Activated T-cell treated with anti-CD3 and anti-CD28 coated beads, Interleukin-2, amount 50 U/mL, for 72 hours (primary cell): ENCODE data around the gene ANKS1A. TPM values are rescaled to one million over a fixed set of nuclear protein-coding genes. Genes with fewer than 3 reads are reported as not detected.

Experiments
- ATAC-seq, 2 donors: fragments of 150-1000 bp; cut with Tn5 transposase; replicated peaks in 1 of 2; 2 replicates each; pipeline ENCODE4 v1.10.0; 2021; ENCODE audit warnings: moderate library complexity in 2 of 2, mild to moderate bottlenecking in 1 of 2
- DNase-seq, 2 donors: peaks; one replicate each; pipeline ENCODE4 v3.0.0; 2021 to 2022; ENCODE audit warnings: mixed read lengths in 1 of 2
- H3K27ac Mint-ChIP-seq: one replicate; pipeline ENCODE4 v1.8.0; 2022; ENCODE audit warnings: mild to moderate bottlenecking, moderate library complexity, mixed read lengths
- H3K27me3 Mint-ChIP-seq: one replicate; pipeline ENCODE4 v1.8.0; 2022; ENCODE audit warnings: low read depth, mixed read lengths
- H3K36me3 Mint-ChIP-seq, 2 donors: one replicate each; pipeline ENCODE4 v1.8.0; 2022; ENCODE audit warnings: mixed read lengths in 2 of 2, mild to moderate bottlenecking in 1 of 2; ENCODE audit not compliant: insufficient read depth in 2 of 2
- H3K4me1 Mint-ChIP-seq: one replicate; pipeline ENCODE4 v1.8.0; 2022; ENCODE audit warnings: low read depth, mixed read lengths
- H3K4me3 Mint-ChIP-seq, 2 donors: one replicate each; pipeline ENCODE4 v1.8.0; 2022; ENCODE audit warnings: mild to moderate bottlenecking in 2 of 2, mixed read lengths in 2 of 2, moderate library complexity in 2 of 2
- H3K9me3 Mint-ChIP-seq, 2 donors: one replicate each; pipeline ENCODE4 v1.8.0; 2022; ENCODE audit warnings: mixed read lengths in 2 of 2
- total RNA-seq, 2 donors: library from RNA; stranded (reverse); gene quantifications; one replicate each; pipeline ENCODE4 v1.2.3, GENCODE V29; 2022

Gene ANKS1A
- total RNA-seq, 2 donors from 2014 or later, result 9.2 to 9.6 TPM

GRCh38 chr6:35061102-35061615 is 172.1 kb downstream of the ANKS1A start:
- Mint-ChIP-seq H3K4me3 (no peak overlapping the region), H3K9me3 (no peaks in the 10 kb centered on the region), H3K4me1 (peaks cover 13% of the 10 kb centered on the region), H3K27ac (no peak overlapping the region), H3K36me3 (no peaks in the 10 kb centered on the region), H3K27me3 (no peaks in the 10 kb centered on the region)
- DNase-seq, result no peak
- ATAC-seq, result no peak

- H3K9me3 Mint-ChIP-seq, result no peaks in the 10 kb centered on the region
- no peak overlapping the region for H3K4me3 Mint-ChIP-seq
- no peak for ATAC-seq
- H3K27ac Mint-ChIP-seq, result no peak overlapping the region
- DNase-seq, result no peak
- no peaks in the 10 kb centered on the region for H3K36me3 Mint-ChIP-seq
- peaks cover 13% of the 10 kb centered on the region for H3K4me1 Mint-ChIP-seq
- no peaks in the 10 kb centered on the region for H3K27me3 Mint-ChIP-seq
Measured at GRCh38 chr6:35061651-35062410, 172.8 kb downstream of the ANKS1A start.

- Mint-ChIP-seq H3K27ac (no peak overlapping the region), H3K4me3 (no peak overlapping the region), H3K27me3 (no peaks in the 10 kb centered on the region), H3K9me3 (no peaks in the 10 kb centered on the region), H3K36me3 (no peaks in the 10 kb centered on the region), H3K4me1 (peaks cover 11% of the 10 kb centered on the region)
- DNase-seq (no peak), ATAC-seq (peak in 1 of 2 donors; percentile 42)
Measured at GRCh38 chr6:35062676-35063574, 173.9 kb downstream of the ANKS1A start.

GRCh38 chr6:35063701-35064280 is 174.7 kb downstream of the ANKS1A start:
- Mint-ChIP-seq H3K27ac (no peak overlapping the region), H3K4me3 (no peak overlapping the region), H3K27me3 (no peaks in the 10 kb centered on the region), H3K36me3 (no peaks in the 10 kb centered on the region), H3K9me3 (no peaks in the 10 kb centered on the region), H3K4me1 (peaks cover 2% of the 10 kb centered on the region)
- DNase-seq (no peak), ATAC-seq (no peak)

- H3K27me3 Mint-ChIP-seq, result no peaks in the 10 kb centered on the region
- no peak overlapping the region for H3K27ac Mint-ChIP-seq
- no peak for ATAC-seq
Measured at GRCh38 chr6:35064290-35064689, 175.2 kb downstream of the ANKS1A start.

GRCh38 chr6:35064757-35065440 is 175.8 kb downstream of the ANKS1A start:
- Mint-ChIP-seq H3K27me3 (no peaks in the 10 kb centered on the region), H3K4me1 (no peaks in the 10 kb centered on the region), H3K9me3 (no peaks in the 10 kb centered on the region), H3K27ac (no peak overlapping the region), H3K36me3 (no peaks in the 10 kb centered on the region), H3K4me3 (no peak overlapping the region)
- ATAC-seq, result no peak
- no peak for DNase-seq

More at GRCh38 chr6:35064290-35064689, 175.2 kb downstream of the ANKS1A start:
- DNase-seq, result no peak
- Mint-ChIP-seq H3K4me1 (no peaks in the 10 kb centered on the region), H3K4me3 (no peak overlapping the region), H3K36me3 (no peaks in the 10 kb centered on the region), H3K9me3 (no peaks in the 10 kb centered on the region)

GRCh38 chr6:35065441-35065800 is 176.4 kb downstream of the ANKS1A start:
- no peaks in the 10 kb centered on the region for H3K4me1 Mint-ChIP-seq
- ATAC-seq (no peak), DNase-seq (no peak)
- H3K36me3 Mint-ChIP-seq, result no peaks in the 10 kb centered on the region
- no peaks in the 10 kb centered on the region for H3K9me3 Mint-ChIP-seq
- no peak overlapping the region for H3K27ac Mint-ChIP-seq
- no peaks in the 10 kb centered on the region for H3K27me3 Mint-ChIP-seq
- H3K4me3 Mint-ChIP-seq, result no peak overlapping the region

GRCh38 chr6:35065870-35066269 is 176.8 kb downstream of the ANKS1A start:
- Mint-ChIP-seq H3K4me3 (no peak overlapping the region), H3K27ac (no peak overlapping the region), H3K4me1 (no peaks in the 10 kb centered on the region), H3K36me3 (no peaks in the 10 kb centered on the region), H3K9me3 (no peaks in the 10 kb centered on the region), H3K27me3 (no peaks in the 10 kb centered on the region)
- no peak for DNase-seq
- ATAC-seq, result no peak

GRCh38 chr6:35067234-35067633 is 178.2 kb downstream of the ANKS1A start:
- Mint-ChIP-seq H3K27ac (no peak overlapping the region), H3K4me1 (no peaks in the 10 kb centered on the region), H3K36me3 (no peaks in the 10 kb centered on the region), H3K27me3 (no peaks in the 10 kb centered on the region), H3K4me3 (no peak overlapping the region), H3K9me3 (no peaks in the 10 kb centered on the region)
- DNase-seq, result no peak
- no peak for ATAC-seq

GRCh38 chr6:35068206-35068605 is 179.2 kb downstream of the ANKS1A start:
- H3K4me3 Mint-ChIP-seq, result no peak overlapping the region
- H3K9me3 Mint-ChIP-seq, result no peaks in the 10 kb centered on the region
- no peaks in the 10 kb centered on the region for H3K4me1 Mint-ChIP-seq
- DNase-seq, result no peak
- no peak overlapping the region for H3K27ac Mint-ChIP-seq
- H3K36me3 Mint-ChIP-seq, result no peaks in the 10 kb centered on the region
- H3K27me3 Mint-ChIP-seq, result no peaks in the 10 kb centered on the region
- no peak for ATAC-seq

- ATAC-seq, result no peak
- no peak for DNase-seq
- H3K27ac Mint-ChIP-seq, result no peak overlapping the region
- no peaks in the 10 kb centered on the region for H3K9me3 Mint-ChIP-seq
- H3K27me3 Mint-ChIP-seq, result no peaks in the 10 kb centered on the region
- no peak overlapping the region for H3K4me3 Mint-ChIP-seq
- no peaks in the 10 kb centered on the region for H3K4me1 Mint-ChIP-seq
- H3K36me3 Mint-ChIP-seq, result no peaks in the 10 kb centered on the region
Measured at GRCh38 chr6:35068644-35069043, 179.6 kb downstream of the ANKS1A start.

GRCh38 chr6:35069262-35069661 is 180.2 kb downstream of the ANKS1A start:
- no peak overlapping the region for H3K27ac Mint-ChIP-seq

GRCh38 chr6:35070111-35070510 is 181.1 kb downstream of the ANKS1A start:
- H3K9me3 Mint-ChIP-seq, result no peaks in the 10 kb centered on the region

More at GRCh38 chr6:35069262-35069661, 180.2 kb downstream of the ANKS1A start:
- ATAC-seq, result no peak
- Mint-ChIP-seq H3K4me1 (no peaks in the 10 kb centered on the region), H3K36me3 (no peaks in the 10 kb centered on the region), H3K27me3 (no peaks in the 10 kb centered on the region), H3K9me3 (no peaks in the 10 kb centered on the region), H3K4me3 (no peak overlapping the region)
- no peak for DNase-seq

More at GRCh38 chr6:35070111-35070510, 181.1 kb downstream of the ANKS1A start:
- Mint-ChIP-seq H3K36me3 (no peaks in the 10 kb centered on the region), H3K4me1 (no peaks in the 10 kb centered on the region), H3K27me3 (no peaks in the 10 kb centered on the region), H3K27ac (no peak overlapping the region), H3K4me3 (no peak overlapping the region)
- DNase-seq (no peak), ATAC-seq (no peak)
